HL-60/S4 treated with retinoic acid at 250 ng/mL for 4 days and 3 days (cell line): ENCODE results near the gene ARAP2.

ENCODE experiments used
- in situ Hi-C: fragments of 300-500 bp; cut with MboI; formaldehyde crosslinking; loops from 2 replicates; pipeline ENCODE4 v1.7.0; 2022; ENCODE audit warnings: low sequenced_read_pairs

ARAP2 gene

DNA sequence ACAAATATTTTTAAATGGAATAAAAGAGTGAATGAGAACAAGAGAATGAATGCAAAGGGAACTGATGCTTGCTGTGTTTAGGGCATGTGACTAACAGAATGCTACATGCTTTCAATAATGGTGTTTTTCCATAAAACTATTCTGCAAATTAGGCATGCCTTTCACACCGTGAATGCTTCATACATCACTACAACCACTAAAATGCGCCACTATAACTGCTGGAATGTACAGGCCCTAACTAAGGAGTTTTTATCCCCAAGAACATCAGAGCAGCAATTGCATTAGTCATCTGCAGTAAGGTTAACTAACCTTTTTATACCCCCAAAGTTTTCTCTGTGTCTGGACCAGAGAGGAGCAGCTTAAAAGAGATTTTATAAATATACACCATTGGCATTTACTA lies 190.4 kb downstream of the ARAP2 start:
- in situ Hi-C loops = no loop called here

- in situ Hi-C loops = no loop called here
Observed at GRCh38 chr4:36051634-36052033, 192.7 kb downstream of the ARAP2 start.

DNA sequence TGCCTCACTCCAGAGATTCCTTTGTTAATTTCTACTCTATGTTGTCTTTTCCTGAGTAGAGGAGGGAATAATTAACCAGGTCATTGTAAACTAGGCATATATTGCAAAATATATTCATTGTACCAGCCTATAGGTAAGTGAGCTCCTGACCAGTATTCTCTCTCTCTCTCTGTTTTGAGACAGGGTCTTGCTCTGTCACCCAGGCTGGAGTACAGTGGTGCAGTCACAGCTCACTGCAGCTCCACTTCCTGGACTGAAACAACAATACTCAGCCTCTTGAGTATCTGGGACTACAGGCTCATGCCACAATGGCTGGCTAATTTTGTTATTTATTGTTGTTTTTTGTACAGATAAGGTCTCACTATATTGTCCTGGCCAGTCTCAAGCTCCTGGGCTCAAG lies 198.3 kb downstream of the ARAP2 start:
- in situ Hi-C loops = no loop called here

GRCh38 chr4:36043901-36044300 lies 200.4 kb downstream of the ARAP2 start:
- in situ Hi-C loops = no loop called here

DNA sequence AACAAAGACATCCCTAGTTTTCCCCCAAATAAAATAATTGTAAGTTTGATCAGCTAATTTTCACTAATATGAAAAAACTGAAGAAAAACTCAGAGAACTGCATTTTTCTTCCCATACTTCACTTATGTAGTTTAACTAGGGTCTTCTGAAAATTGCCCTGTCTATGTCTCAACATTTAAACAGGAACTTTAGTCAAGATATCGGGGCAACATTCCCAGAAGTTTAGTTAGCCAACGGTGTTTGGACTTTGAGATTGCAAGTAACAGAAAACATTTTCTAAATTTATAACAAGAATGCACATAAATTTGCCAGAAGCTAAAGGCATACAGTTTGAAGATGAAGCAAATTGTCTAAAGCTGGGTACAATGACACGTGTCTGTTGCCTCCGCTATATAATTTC lies 201.1 kb downstream of the ARAP2 start:
- in situ Hi-C loops = no loop called here

- in situ Hi-C loops = no loop called here
Observed at GRCh38 chr4:36042122-36042970, 202.0 kb downstream of the ARAP2 start.

DNA sequence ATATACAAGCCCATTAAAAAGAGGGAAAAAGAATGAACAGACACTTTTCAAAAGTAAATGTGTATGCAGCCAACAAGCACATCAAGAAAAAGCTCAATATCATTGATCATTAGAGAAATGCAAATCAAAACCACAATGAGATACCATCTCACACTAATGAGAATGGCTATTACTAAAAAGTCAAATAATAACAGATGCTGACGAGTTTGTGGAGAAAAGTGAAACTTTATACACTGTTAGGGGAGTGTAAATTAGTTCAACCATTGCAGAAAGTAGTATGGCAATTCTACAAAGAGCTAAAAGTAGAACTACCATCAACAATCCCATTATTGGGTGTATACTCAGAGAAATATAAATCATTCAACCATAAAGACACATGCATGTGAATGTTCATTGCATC lies 203.0 kb downstream of the ARAP2 start:
- in situ Hi-C loops = no loop called here

DNA sequence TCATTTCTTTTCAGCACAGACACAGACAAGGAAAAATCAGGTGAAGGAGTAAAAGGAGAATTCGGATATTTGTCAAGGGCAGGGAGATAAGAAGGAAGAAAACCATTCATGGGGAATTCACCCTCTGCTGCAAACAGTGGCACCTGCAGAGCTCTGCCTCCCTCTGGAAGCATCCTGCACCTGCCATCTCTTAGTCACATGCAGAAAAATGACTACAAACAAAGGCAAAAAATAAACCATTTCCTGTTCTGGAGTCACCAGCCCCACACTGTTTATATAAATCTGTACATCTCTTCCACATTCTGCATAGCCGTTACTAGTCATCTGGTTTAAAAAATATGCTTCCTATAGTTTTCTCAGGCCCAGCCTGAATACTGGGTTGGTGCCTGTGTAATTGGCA lies 205.3 kb downstream of the ARAP2 start:
- in situ Hi-C loops = no loop called here

GRCh38 chr4:36038491-36038890 lies 205.8 kb downstream of the ARAP2 start:
- in situ Hi-C loops = no loop called here

GRCh38 chr4:36037127-36037526 lies 207.2 kb downstream of the ARAP2 start:
- in situ Hi-C loops = no loop called here

- in situ Hi-C loops = no loop called here
Observed at GRCh38 chr4:36029951-36030350, 214.4 kb downstream of the ARAP2 start.

- in situ Hi-C loops = no loop called here
Observed at GRCh38 chr4:36027203-36027602, 217.1 kb downstream of the ARAP2 start.

DNA sequence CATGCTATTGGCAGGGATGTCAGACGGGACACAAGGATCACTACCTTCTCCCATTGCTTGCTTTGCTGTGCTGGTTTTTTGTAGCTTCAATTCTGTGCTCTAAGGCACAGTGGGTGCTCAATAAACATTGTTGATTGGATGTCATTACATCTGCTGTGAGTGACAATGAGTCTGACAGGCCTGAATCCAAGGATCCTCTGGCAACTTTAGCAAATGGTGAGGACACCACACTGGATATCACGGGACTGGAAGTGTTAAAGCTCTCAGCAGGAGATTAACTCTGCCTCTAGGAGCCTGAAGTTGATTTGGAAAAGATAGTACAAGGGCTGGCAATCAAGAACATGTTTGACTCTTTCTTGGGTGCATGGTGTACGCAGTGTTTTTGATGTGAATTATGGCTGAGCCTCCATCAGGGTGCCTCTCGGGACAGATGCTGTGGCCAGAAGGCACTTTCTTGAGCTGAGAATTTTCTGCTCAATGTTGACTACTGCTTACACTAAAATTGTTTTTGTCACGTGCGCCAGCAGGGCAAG lies 217.9 kb downstream of the ARAP2 start:
- in situ Hi-C loops = no loop called here

DNA sequence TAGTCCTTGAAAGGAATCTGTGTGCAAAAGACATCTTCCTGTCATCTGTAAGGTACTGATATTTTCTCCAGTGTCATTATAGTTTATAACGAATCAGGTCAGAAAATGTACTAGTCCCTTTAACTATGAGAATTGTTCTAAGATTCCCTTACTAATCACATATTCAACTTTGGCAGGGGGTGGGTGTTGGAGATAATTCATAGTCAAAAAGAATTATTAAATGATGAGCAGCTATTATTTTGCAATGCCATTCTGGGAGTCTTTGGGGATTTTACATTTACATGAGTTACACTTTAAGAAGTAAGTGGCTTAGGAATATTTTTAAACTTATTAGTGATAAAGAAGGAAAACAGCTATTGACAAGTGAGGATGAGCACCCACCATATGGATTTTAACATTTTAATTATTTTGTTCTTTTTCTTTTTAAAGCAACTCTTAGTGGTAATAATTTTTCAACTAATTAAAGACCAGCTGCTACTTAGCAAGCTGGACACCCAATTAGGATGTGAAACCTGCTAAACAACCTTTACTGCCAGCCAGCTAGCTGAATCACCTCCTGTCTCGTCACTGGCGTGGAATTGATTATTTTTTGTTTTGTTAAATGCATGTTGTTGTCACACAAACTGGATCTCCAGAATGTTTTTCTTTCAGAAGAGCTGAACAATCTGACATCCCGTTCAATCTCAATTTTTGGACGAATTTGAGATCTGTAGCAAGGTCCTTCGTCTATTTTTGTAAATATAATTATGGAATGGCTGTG lies 219.2 kb downstream of the ARAP2 start:
- in situ Hi-C loops = no loop called here

DNA sequence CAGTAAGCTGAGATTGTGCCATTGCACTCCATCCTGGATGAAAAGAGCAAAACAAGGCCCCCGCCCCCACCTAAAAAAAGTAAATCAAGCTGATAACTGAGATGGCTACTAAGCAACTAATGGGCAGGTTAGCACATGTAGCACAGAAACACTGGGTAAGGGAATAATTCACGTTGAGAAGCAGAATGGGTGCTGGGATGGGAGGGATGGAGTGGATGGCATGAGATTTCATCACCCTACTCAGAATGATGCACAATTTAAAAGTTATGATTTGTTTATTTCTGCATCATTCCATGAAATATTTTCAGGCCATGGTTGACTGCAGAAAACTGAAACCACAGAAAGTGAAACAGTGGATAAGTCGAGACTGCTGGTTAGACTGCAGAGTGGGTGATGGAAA lies 224.0 kb downstream of the ARAP2 start:
- in situ Hi-C loops = no loop called here
